Middle frontal gyrus (tissue), 1 donor: Measurements from ENCODE around the gene MACROD2.

ENCODE experiments used
- DNase-seq: peaks from one replicate; pipeline ENCODE4 v3.0.0-alpha.2; 2015; ENCODE audit warnings: low spot score; ENCODE audit errors: extremely low spot score

Gene MACROD2

DNA sequence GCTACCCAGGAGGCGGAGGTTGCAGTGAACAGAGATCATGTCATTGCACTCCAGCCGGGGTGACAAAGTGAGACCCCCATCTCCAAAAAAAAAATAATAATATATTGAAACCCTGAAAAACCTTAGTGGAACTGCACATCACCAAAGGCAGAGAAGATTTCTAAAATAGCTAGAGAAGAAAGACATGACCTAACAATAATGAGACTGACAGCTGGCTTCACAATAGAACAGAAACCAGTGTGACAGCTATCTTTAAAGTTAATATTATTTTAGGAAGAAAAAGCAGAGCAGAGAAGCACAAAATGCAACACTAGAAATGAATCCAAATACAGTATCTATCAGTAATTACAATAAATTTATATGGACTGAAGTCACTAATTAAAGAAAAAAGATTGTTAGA is 409.2 kb downstream of the MACROD2 start:
- DNase-seq, result no peak

DNA sequence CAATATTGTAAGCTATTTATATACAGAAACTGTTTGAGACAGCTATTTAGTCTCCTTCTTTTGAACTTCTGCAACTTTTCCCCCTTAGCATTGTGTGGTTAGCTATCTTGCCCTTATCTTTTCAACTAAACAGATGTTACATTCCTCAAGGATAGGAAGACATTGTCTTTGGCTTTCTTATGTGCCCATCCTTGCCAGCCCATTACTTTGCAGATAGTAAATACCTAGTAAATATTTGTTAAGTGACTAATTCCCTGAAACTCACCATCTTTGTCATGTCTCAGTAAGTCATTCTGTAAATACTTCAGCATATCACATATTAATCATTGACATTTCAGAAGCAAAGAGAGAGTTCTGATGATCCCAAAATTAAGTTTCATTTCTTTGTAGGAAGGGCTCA is 411.2 kb downstream of the MACROD2 start:
- DNase-seq, result no peak

- no peak for DNase-seq
Observed at GRCh38 chr20:14407336-14407735, 412.0 kb downstream of the MACROD2 start.

DNA sequence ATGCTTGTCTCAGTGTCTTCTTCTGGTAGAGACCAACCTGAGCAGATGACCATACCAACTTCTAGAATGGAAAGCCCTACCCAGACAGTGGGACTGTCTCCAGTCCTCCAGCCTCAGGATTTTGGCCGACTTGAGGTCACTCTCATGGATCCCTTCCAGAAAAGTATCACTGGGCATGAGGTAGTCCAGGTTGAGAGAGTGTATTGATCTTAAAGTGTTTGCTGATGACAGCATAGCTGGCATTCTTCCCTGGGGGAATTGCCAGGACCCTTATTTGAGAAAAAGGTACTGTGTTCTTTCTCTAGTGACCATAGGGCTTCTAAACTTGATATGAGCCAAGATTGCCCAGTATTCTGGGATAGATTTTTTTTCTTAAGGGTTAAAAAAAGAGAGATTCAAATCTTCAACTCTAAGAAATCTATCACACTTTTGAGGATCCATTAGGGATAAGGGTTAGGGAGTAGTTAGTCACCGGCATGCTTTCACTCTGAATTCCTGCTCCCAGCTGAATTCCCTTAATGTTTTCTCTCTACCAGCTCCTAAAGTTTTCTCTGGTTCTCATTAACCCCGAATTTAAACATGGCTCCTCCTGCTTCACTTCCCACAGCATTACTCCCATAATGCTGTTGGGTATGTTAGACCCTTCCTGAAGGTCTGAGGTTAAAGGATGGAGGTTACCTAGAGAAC is 415.7 kb downstream of the MACROD2 start:
- DNase-seq, result no peak

DNA sequence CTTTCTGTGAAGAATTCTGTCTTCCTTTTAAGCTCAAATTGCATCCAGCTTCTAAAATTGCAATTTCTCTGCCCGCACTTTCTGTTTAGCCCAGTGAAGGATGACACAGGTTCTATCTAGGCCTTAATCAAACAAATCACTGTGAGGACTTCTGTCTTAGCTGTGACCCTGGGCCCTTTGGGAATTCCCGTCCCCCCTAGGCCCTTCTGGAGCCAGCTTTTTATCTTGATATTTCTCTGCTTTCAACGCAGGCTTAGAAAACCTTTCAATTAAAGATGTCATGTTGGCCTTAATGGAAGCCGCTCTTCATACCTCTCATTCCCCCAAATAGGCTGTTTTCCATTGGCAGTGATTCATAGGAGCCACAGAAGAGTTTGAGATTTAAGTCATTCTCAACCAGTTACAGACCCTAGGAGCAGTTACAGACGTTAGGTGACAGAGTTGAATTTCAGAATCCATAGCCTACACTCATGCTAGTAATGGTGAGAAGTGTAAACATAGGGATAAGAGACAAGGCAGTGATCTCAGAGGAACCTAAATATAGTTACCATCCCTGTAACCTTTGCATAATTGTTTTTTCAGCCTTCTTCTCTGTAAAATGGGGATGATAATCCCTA is 416.9 kb downstream of the MACROD2 start:
- no peak for DNase-seq

DNA sequence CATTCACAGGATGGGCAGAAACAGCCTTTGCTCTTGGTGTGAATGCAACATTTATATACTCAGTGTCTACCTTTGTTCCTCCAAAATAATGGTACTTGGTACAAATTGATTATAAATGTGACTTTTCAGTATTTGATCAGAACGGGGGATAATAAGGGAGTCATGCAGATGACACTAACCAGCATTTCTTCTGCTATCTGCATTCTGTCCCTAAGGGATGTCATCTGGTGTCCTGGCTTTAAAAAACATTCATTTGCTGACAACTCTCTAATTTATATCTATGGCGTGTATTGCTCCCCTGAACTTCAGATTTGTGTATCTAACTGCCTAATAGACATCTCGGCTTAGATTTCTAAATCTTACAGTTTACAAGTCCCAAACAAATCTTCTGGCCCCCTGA is 418.5 kb downstream of the MACROD2 start:
- no peak for DNase-seq

DNA sequence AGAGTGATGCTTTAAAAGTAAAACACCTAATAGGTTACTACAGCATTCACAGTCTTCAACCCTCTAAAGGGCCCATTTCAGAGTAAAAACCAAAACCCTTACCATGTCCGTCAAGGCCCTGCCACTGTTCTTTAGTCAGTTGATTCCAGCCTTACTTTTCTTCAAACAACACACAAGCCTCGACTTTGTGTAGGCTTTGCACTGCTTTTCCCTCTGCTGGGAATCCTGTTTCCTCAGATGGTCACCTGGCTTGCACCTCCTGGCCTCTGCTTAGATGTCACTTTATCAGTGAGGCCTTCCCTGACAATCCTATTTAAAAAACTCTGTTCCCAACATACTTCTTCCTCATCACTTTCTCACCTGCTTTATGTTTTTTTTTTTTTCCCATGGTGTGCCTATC is 419.2 kb downstream of the MACROD2 start:
- no peak for DNase-seq

- DNase-seq, result no peak
Observed at GRCh38 chr20:14415467-14415866, 420.2 kb downstream of the MACROD2 start.

GRCh38 chr20:14418376-14418775 is 423.1 kb downstream of the MACROD2 start:
- no peak for DNase-seq

GRCh38 chr20:14422892-14423291 is 427.6 kb downstream of the MACROD2 start:
- DNase-seq, result no peak

DNA sequence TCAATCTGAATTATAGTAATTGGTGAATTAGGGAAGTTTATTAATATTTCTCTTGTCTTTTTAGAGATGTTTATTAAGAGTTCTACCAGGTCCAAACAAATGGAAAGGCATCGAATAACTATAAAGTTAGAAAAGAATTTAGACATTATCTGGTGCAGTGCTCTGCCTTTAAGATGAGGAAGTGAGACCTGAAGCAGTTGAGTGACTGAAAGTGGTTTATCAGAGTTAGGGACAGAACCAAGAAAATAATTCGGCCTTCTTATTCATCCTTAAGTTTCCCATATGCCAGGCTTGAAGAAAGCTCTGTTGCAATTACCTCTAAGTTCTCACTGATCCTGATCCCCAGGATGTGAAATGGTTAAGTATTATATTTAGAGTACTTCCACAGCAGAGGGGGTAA is 436.3 kb downstream of the MACROD2 start:
- no peak for DNase-seq

DNA sequence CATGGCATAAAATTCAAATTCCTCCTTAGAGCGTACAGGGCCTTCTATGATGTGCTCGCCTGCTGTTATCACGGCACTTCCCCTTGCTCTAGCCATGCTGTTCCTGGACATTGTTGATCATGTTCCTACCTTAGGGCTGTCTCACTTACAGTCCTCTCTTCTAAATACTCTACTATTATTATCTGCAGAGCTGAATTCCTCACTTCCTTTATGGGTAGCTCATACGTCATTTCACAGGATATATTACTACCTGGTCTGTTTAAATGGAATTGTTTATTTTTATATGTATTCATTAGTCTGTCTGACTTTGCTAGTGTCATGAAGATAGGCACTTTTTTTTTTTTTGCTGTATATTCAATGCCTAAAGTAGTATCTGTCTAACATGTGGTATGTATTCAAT is 436.8 kb downstream of the MACROD2 start:
- DNase-seq, result no peak

DNA sequence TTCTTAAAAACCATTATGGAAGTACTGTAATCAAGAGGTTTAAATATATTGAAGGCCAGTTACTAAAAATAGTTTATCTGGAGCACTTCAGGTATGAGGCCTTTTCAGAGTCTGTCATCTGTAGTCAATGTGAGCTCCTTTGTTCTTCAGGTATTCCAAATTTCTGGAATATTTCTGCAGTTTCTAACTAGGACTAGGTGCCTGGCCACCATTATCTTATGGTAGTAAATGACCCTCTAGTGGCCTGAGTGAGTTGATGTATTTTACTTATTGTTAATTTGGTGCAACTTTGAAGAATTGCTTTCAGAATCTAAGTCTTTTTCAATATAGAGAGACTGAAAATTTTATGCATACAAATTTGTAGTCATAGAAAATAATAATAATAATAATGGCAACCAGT is 437.3 kb downstream of the MACROD2 start:
- no peak for DNase-seq

GRCh38 chr20:14434384-14435136 is 439.2 kb downstream of the MACROD2 start:
- no peak for DNase-seq

GRCh38 chr20:14441201-14441600 is 445.9 kb downstream of the MACROD2 start:
- DNase-seq, result no peak

DNA sequence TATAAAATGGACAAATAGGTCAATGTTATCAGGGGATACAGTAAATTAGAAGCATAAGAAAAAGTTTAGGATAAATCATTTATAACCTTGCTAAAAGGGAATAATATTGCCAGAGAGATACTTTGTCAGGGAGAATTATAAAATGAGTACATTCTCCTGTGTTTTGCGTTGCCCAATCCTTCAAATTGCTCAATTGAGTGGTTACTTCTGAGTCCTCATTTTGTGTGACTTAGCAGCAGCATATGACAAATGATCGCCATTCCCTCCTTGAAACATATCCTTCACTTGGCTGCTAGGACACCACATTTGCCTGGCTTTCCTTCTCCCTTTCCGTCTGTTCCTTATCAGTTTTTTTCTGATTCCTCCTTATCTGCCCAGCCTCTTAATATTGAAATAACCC is 448.8 kb downstream of the MACROD2 start:
- no peak for DNase-seq

DNA sequence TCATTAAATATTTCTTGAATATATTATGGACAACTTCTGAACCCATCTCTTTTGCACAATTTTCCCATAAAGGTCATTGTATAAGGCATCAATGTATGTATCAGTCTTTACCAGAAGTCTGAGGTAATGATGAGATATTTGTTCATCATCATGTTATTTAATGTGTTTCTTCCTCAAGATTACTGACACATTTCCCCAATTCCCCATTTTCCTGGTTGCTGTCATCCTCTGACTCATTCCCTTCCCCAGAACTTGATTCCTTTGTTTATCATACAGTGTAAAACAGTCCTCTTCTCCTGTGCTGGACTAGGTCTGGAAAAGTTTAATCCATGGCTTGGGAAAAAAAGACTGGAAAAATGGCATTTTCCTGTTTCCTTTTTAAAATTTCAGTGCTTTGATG is 450.0 kb downstream of the MACROD2 start:
- DNase-seq, result no peak

DNA sequence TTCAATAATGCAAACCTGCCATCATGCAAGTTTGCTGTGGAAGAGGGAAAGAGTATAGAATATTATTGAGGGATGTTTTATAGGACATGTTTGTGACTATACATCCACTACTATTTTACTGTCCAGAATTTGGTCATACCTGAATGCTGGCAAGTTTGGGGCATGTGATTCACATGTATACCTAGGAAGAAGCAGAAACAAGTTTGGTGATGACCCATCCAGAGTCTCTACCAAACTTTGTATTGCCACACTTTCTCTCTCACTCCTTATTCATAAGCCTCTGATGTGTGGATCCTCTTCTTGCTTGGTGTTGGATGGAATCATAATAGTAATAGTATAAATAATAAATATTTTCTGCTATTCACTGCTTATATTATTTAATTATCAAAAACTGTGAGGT is 450.6 kb downstream of the MACROD2 start:
- DNase-seq, result no peak

DNA sequence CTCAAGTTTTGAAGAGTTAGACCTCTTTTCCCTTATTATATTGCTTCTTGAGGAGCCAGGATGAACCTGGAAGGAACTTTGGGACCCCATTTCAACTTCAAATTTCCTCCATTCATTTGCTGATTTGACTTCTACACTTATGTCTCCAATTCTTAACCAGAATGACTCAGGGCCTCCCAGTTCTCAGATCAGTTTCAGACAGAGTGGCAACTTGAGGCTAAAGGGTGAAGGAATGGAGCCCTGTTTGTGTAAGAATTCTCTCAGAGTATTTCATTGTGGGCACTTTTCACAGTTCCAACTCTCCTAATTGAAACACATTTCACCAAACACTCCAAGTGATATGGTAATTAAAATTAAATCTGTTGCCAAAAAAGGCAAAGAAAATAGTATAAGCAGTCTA is 451.1 kb downstream of the MACROD2 start:
- no peak for DNase-seq

- DNase-seq, result no peak
Observed at GRCh38 chr20:14449323-14449722, 454.0 kb downstream of the MACROD2 start.

DNA sequence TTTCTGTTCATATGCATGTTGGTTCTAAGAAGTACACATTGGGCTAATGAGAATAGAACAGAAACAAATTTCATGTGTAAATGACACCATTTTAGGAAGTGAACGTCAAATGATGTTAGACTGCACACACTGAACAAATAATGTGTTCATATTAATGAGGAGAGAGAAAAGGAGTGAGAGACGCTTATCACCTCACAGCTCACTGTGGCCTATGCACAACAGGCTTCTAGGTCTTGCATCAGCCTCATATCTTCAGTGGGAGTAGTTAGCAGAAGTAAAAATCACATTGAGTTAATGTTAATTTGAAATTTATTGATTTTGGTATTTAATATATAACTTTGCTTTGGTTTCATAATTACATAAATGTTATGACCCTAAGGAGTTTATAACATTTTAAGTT is 454.9 kb downstream of the MACROD2 start:
- no peak for DNase-seq

- DNase-seq, result no peak
Observed at GRCh38 chr20:14451458-14451857, 456.1 kb downstream of the MACROD2 start.

GRCh38 chr20:14453259-14453658 is 457.9 kb downstream of the MACROD2 start:
- no peak for DNase-seq
